Measurements from ENCODE around the gene MFAP2.

MFAP2 gene

GRCh38 chr1:17011439-17012307 is 31.3 kb upstream of the MFAP2 start, which contains the start of gene ATP13A2:
Gene ATP13A2, minus strand, starts transcription at chr1:17011928. Its CDS starts 190 bp downstream, at chr1:17011738.
- peak; percentile 77 for DNase-seq (ENCODE audit: low read depth)
- TF ChIP-seq MYC (IDR thresholded peaks at IDR 0.05; ENCODE audit: low read depth, low read length) = peak; percentile 35; the same call in 1 of the 2 replicates
- peak; percentile 17 for TF ChIP-seq POLR2A (IDR thresholded peaks at IDR 0.05; ENCODE audit: extremely low read depth, insufficient read length)
- no peak for TF ChIP-seq CTCF (IDR thresholded peaks at IDR 0.05; ENCODE audit: low read depth, low read length)
- peak within 1 kb of the TSS; percentile 53 for H3K4me3 ChIP-seq (ENCODE audit: low read depth, low read length)

GRCh38 chr1:17011092-17011438 is 30.6 kb upstream of the MFAP2 start:
- TF ChIP-seq POLR2A (IDR thresholded peaks at IDR 0.05; ENCODE audit: extremely low read depth, insufficient read length) (no peak), MAX (IDR thresholded peaks at IDR 0.05; ENCODE audit: low read depth, low read length) (no peak)
- H3K4me3 ChIP-seq (ENCODE audit: low read depth, low read length) = peak overlapping the region; percentile 53
- DNase-seq (ENCODE audit: low read depth) = peak; percentile 14

GRCh38 chr1:17009706-17010105 is 29.3 kb upstream of the MFAP2 start:
- TF ChIP-seq POLR2A (IDR thresholded peaks at IDR 0.05; ENCODE audit: extremely low read depth, insufficient read length) = no peak
- no peak for TF ChIP-seq CTCF (IDR thresholded peaks at IDR 0.05; ENCODE audit: low read depth, low read length)
- TF ChIP-seq MAX (IDR thresholded peaks at IDR 0.05; ENCODE audit: low read depth, low read length) = no peak
- TF ChIP-seq MYC (IDR thresholded peaks at IDR 0.05; ENCODE audit: low read depth, low read length) = no peak
- H3K4me3 ChIP-seq (ENCODE audit: low read depth, low read length) = no peak overlapping the region
- peak; percentile 78 for DNase-seq (ENCODE audit: low read depth)

- no peak overlapping the region for H3K4me3 ChIP-seq (ENCODE audit: low read depth, low read length)
- no peak for TF ChIP-seq POLR2A (IDR thresholded peaks at IDR 0.05; ENCODE audit: extremely low read depth, insufficient read length)
- no peak for TF ChIP-seq MAX (IDR thresholded peaks at IDR 0.05; ENCODE audit: low read depth, low read length)
- no peak for TF ChIP-seq MYC (IDR thresholded peaks at IDR 0.05; ENCODE audit: low read depth, low read length)
- TF ChIP-seq CTCF (IDR thresholded peaks at IDR 0.05; ENCODE audit: low read depth, low read length) = no peak
- no peak for DNase-seq (ENCODE audit: low read depth)
Measured at GRCh38 chr1:17008208-17008855, 27.9 kb upstream of the MFAP2 start.

- TF ChIP-seq MAX (IDR thresholded peaks at IDR 0.05; ENCODE audit: low read depth, low read length) = no peak
- DNase-seq (ENCODE audit: low read depth) = no peak
- H3K4me3 ChIP-seq (ENCODE audit: low read depth, low read length) = no peak overlapping the region
Measured at GRCh38 chr1:17007121-17007520, 26.7 kb upstream of the MFAP2 start.

- no peak for DNase-seq (ENCODE audit: low read depth)
- no peak overlapping the region for H3K4me3 ChIP-seq (ENCODE audit: low read depth, low read length)
- TF ChIP-seq MAX (IDR thresholded peaks at IDR 0.05; ENCODE audit: low read depth, low read length) (no peak), POLR2A (IDR thresholded peaks at IDR 0.05; ENCODE audit: extremely low read depth, insufficient read length) (no peak), MYC (IDR thresholded peaks at IDR 0.05; ENCODE audit: low read depth, low read length) (no peak), CTCF (IDR thresholded peaks at IDR 0.05; ENCODE audit: low read depth, low read length) (no peak)
Measured at GRCh38 chr1:17005365-17005740, 24.9 kb upstream of the MFAP2 start.

Data from NB4 (cell line).